NOMO-1 treated with dmso at 0.1 percent for 144 hours (cell line): ENCODE data around the gene OR2A1.
"Not testable (repeated sequence)": the region's sequence is repeated elsewhere in the genome, so short reads cannot be mapped to it uniquely, and the experiment has no call there.

Experiments
- DNase-seq: peaks from one replicate; lab custom pipeline; 2025; ENCODE audit not compliant: unreplicated experiment; lab: John Stamatoyannopoulos, UW

OR2A1 gene, protein sequence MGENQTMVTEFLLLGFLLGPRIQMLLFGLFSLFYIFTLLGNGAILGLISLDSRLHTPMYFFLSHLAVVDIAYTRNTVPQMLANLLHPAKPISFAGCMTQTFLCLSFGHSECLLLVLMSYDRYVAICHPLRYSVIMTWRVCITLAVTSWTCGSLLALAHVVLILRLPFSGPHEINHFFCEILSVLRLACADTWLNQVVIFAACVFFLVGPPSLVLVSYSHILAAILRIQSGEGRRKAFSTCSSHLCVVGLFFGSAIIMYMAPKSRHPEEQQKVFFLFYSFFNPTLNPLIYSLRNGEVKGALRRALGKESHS

DNA sequence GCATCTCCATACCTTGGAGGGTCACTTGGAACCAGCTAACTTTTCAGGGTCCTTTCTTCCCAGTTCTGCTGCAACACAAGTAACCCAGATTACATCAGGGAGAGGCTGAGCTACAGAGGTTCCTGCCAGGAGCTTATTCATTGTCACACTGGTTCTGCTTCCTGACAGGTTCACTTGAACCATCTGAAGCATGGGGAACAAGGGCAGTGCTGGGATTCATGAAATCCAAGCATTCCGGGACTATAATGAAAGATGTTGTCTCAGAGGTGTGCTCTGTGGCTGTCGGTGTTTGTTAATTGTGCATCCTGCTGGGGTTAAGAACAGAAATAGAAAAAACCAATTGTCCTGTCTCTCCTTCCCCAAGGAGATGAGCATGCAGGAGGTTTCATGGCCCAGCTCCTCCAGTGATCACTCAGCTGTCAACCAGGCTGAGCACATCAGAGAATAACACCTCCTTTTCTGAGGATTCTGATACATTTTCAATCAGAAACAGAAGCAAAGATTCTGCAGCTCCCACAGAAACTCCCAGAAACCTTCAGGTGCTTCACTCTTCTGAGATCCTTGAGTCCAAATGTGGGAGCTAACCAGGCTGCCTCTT is at the start of gene OR2A1:
Gene OR2A1 (plus strand): TSS at position 548 of the 598 bp plus-strand sequence. CDS start 5,706 bp downstream, outside the sequence.
- DNase-seq: not testable (repeated sequence)

DNA sequence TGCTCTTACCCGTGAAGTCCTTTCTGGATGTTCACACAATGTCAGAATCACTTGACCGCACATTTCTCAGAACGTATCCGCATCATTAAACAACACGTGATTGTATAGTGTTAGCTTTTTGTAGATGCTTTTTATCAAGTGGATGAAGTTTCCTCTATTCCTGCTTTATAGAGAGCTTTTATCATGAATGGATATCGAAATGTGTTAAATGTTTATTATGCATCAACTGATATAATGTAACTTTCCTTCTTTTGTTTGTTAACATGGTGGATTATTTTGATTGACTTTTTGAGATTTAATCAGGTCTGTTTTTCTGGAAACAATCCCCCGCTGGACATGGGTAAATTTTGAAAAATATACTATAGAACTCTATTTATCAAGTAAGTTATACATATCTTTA is 47.5 kb upstream of the OR2A1 start, which contains the start of gene OR2A7:
Gene OR2A7 (minus strand): TSS at position 101 of the 400 bp plus-strand sequence. CDS start 5,164 bp downstream, outside the sequence.
- DNase-seq: not testable (repeated sequence)

DNA sequence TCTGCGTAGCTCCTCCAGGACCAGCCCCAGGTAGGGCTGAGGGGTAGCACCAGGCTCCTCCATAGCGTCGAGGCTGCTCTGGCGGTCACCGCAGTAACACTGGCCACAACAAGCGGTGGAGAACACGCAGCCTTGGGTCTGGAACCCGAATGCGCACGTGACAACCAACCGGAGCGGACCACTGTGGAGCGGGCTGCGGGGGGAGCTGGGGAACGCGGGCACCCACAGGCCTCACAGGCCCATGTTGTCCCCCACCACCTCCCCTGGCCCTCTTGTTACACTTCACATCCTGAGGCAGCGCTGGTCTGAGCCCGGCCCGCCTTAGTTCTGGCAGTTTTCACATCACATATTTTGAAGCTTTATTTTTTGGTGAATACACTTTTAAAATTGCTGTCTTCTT is 43.0 kb upstream of the OR2A1 start, which contains the start of gene CTAGE8:
Gene CTAGE8 (minus strand): TSS at position 101 of the 400 bp plus-strand sequence. CDS start 38 bp downstream, at position 63.
- DNase-seq: not testable (repeated sequence)

GRCh38 chr7:144275281-144275680 is 36.9 kb upstream of the OR2A1 start:
- DNase-seq: not testable (repeated sequence)

DNA sequence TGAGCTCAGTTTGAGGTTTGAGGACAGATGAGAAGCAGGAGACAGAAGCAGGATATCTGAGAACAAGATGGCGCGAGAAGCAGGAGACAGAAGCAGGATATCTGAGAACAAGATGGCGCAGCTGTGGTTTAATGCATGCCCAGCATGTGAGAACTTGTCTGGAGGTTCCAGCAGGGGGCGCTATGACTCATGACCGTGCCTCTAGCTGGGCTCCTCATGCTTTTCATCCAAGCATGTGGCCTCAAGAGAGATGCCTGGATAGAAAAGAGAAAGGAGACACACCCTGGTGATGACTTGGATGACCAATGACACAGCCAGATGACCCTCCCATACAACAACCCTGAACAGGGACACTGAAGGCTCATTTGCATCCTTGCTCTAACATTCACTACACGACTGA is 32.2 kb upstream of the OR2A1 start:
- not testable (repeated sequence) for DNase-seq

DNA sequence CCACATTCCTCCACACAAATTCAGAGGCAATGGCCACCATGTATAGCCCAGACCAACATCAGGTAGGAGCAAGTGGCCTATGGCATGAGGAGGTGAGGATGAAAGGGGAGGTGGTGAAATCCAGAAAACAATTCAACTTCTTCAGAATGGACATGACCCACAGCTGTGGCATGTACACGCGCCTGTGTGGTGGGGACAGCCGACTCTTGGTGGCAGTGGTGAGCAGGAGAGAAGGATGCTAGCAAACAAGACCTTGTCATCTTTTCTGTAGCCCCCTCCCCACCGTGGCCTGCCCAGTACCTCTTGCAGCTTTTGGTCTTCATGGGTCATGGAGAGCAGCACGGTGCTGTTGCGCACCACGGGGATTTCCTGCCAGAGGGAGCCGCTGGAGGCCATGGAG is 30.2 kb upstream of the OR2A1 start:
- DNase-seq: not testable (repeated sequence)

DNA sequence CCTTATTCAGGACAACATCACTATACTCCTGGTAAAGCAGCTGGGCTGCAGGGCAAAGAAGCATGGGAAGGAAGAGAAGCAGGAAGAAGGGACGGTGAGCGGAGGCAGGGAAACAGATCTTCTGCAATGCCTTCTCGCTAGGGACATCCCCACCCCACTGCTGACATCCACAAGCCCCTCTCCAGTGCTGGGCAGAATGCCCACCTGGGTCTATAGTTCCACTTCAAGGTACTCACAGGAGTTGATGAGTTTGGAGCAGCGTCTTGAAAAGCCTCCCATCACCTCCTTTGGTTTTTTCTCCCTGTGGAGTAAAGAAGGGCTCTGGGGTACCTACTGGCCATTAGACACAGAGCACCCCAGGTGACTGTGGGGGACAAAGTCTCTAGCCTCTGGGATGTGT is 29.7 kb upstream of the OR2A1 start:
- DNase-seq: not testable (repeated sequence)

- not testable (repeated sequence) for DNase-seq
Measured at GRCh38 chr7:144283716-144284115, 28.5 kb upstream of the OR2A1 start.

- not testable (repeated sequence) for DNase-seq
Measured at GRCh38 chr7:144287171-144287784, 24.9 kb upstream of the OR2A1 start.

DNA sequence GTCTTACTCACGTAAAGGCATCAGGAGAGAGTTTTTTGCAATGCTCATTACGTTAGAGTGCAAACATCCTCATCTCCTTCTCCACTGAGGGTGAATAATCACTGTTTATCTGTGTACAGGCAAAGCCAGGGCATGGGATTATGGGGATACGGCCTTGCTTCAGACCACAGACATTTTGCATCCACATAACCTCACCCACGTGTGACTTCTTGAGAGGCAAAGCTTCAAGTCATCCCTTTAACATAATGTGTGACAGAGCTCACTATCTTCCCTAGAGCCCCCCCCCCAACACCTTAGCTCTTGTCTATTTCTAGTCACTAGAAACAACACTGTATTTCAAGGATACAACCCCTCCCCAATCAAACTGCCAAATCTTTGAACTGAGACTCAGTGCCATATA is 20.6 kb upstream of the OR2A1 start:
- DNase-seq: not testable (repeated sequence)

GRCh38 chr7:144292384-144293161 is 19.6 kb upstream of the OR2A1 start:
- not testable (repeated sequence) for DNase-seq

- DNase-seq: not testable (repeated sequence)
Measured at GRCh38 chr7:144293794-144294499, 18.3 kb upstream of the OR2A1 start.

- DNase-seq: not testable (repeated sequence)
Measured at GRCh38 chr7:144302578-144303303, 9.5 kb upstream of the OR2A1 start.

DNA sequence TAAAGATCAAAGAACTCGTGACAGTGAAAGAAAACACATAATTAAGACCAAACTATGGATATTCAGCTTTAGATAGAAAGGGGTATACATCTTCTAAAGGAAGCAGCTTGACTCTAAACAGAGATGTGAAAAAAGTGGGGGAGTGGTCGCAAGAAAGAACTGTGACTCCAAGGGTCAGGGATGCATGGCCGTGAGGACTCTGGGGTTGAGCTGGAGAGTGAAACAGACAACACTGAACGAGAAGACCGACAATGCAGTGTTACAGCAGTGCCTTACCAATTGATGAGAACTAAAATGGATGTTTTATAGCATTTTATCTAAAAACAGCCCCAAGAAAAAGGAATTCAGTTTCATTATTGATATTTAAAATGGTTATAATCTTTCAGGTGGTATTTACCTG is 8.6 kb upstream of the OR2A1 start:
- not testable (repeated sequence) for DNase-seq

DNA sequence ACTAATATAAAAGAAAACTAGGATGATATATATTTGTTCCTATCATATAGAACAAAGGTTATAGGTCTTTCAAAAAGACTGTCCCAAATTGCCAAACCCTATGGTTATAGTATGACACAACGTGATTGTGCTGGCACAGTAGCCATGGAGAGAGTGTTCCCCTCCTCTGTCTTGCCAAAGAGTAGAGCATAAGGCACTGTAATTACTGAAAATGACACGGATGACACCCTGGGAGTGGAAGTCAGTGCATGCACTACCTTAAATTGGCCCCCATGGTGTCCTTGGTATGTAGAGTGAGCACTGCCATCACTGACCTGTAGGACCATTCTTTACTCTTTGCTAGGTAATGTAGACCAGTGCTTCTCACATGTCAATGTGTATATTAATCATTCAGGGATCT is 7.1 kb upstream of the OR2A1 start:
- not testable (repeated sequence) for DNase-seq

- not testable (repeated sequence) for DNase-seq
Measured at GRCh38 chr7:144309702-144310101, 2.5 kb upstream of the OR2A1 start.

GRCh38 chr7:144311218-144311617 is 1.0 kb upstream of the OR2A1 start:
- DNase-seq: not testable (repeated sequence)

- DNase-seq: not testable (repeated sequence)
Measured at GRCh38 chr7:144317537-144317936, 5.3 kb downstream of the OR2A1 start.

GRCh38 chr7:144319547-144319946 is 7.3 kb downstream of the OR2A1 start:
- not testable (repeated sequence) for DNase-seq
